Measurements from ENCODE around the gene LRRN2.
A peak's percentile ranks its signal among the peaks of the same experiment; 100 is the strongest.
"Not testable (repeated sequence)": the region's sequence is repeated elsewhere in the genome, so short reads cannot be mapped to it uniquely, and the experiment has no call there.

The LRRN2 gene

DNA sequence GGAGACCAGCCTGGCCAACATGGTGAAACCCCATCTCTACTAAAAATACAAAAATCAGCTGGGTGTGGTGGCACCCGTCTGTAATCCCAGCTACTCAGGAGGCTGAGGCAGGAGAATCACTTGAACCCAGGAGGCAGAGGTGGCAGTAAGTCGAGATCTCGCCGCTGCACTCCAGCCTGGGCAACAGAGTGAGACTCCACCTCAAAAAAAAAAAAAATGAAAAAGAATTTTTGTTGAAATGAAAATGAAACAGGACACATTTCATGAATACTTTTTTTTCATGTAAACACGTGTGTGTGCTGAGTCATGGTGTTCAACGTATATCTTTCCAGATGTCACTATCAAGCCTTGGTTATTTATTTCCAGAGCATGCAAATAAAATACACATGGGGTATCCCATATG is 5.8 kb upstream of the LRRN2 start:
- H3K36me3 ChIP-seq (ENCODE audit: control insufficient read depth, insufficient read depth, low read length); H3K9me3 ChIP-seq (ENCODE audit: control insufficient read depth, low read length); H3K4me3 ChIP-seq (ENCODE audit: extremely low read depth, insufficient read depth, low read length, poor library complexity, severe bottlenecking); H3K4me1 ChIP-seq (ENCODE audit: control insufficient read depth, insufficient read depth, low read length, poor library complexity, severe bottlenecking); H3K27ac ChIP-seq (ENCODE audit: low read depth, low read length, severe bottlenecking): not testable (repeated sequence)
- 100% methylated on average over 1 of the region's 6 CpGs; no CpG with 5 or more reads in 1 of the 2 experiments for WGBS, 2 experiments (ENCODE audit: insufficient coverage in 2 of 2)

DNA sequence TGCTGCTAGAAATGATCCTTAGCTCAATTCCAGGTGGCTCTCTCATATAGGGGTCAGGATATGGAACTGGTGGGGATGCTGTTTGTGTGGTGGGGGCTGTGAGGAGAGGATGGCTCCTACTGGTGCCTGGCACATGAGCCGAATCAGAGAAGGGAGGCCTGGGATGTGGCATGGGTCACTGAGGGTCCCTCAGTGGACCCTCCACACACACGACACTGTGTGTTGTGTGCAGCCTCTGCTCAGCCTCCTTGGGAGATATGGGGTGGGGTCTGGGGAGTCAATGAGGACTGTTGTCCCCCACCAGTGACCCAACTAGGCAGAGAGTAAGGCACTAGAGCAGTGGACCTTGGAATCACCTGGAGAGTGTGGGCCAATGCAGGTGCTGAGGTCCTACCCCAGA is 3.2 kb upstream of the LRRN2 start:
- Histone ChIP-seq H3K9me3 (ENCODE audit: control insufficient read depth, low read length) (no peaks in the 10 kb centered on the region), H3K4me1 (ENCODE audit: control insufficient read depth, insufficient read depth, low read length, poor library complexity, severe bottlenecking) (peaks cover 3% of the 10 kb centered on the region), H3K4me3 (ENCODE audit: extremely low read depth, insufficient read depth, low read length, poor library complexity, severe bottlenecking) (no peak overlapping the region), H3K36me3 (ENCODE audit: control insufficient read depth, insufficient read depth, low read length) (no peaks in the 10 kb centered on the region), H3K27ac (ENCODE audit: low read depth, low read length, severe bottlenecking) (no peak overlapping the region)
- WGBS, 2 experiments (ENCODE audit: insufficient coverage in 2 of 2), result 100% methylated on average over 1 of the region's 2 CpGs; no CpG with 5 or more reads in 1 of the 2 experiments

DNA sequence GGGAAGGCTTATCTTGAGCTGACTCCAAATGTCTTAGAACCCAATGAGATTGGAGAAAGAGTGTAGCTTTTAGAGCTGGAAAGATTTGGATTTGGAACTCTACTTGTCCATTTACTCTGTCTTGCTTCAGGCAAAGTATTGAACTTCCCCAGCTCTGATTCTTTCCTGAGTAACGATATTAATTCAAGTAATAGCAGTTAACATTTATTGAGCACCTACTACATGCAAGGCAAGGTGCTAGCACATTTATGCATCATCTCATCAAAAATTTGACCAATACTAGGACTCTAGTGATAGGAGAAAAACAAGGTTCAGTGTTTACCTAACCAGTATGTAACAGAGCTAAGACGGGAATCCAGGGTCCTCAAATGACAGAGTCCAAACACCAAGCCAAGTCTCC is 2.5 kb upstream of the LRRN2 start:
- H3K9me3 ChIP-seq (ENCODE audit: control insufficient read depth, low read length), result no peaks in the 10 kb centered on the region
- WGBS, 2 experiments (ENCODE audit: insufficient coverage in 2 of 2), result 100% methylated on average over 1 of the region's 2 CpGs; no CpG with 5 or more reads in 1 of the 2 experiments
- H3K27ac ChIP-seq (ENCODE audit: low read depth, low read length, severe bottlenecking), result no peak overlapping the region
- H3K4me3 ChIP-seq (ENCODE audit: extremely low read depth, insufficient read depth, low read length, poor library complexity, severe bottlenecking), result no peak overlapping the region
- no peaks in the 10 kb centered on the region for H3K36me3 ChIP-seq (ENCODE audit: control insufficient read depth, insufficient read depth, low read length)
- H3K4me1 ChIP-seq (ENCODE audit: control insufficient read depth, insufficient read depth, low read length, poor library complexity, severe bottlenecking), result peaks cover 3% of the 10 kb centered on the region

DNA sequence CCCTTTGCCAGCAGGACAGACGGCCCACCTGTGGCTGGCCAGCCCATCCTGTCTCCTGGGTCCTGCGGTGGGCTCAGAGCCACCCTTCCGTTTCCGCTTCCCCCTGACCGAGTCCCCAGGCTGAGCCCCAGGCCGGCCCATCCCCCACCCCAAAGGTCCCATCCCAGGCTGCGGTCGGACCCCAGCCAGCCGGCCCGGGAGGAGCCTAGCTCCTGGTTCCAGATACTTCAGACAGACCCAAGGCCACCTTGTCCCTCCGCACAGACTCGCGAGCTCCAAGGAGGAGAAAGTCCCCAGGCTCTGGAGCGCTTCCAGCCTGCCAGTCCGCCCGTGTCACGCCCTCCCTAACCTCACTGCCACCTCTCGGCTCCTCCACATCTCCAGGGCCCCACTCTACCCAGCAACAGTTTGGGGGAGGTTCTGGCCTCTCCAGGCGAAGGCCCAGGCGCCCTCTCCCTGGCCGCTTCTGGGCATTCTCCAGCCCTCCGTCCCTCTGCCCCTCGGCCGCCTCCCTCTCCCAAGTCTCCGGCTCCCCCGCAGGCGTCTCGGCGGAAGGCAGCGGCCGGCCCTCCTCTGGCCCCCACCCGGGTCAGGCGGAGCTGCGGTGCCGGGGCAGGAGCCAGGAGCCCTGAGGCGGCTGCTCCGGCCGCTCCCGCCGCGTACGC is 835 bp downstream of the LRRN2 start:
- 2% methylated on average over 17 to 35 of the region's 42 CpGs for WGBS, 2 experiments (ENCODE audit: insufficient coverage in 2 of 2)
- Histone ChIP-seq H3K9me3 (ENCODE audit: control insufficient read depth, low read length) (no peaks in the 10 kb centered on the region), H3K27ac (ENCODE audit: low read depth, low read length, severe bottlenecking) (no peak overlapping the region)

DNA sequence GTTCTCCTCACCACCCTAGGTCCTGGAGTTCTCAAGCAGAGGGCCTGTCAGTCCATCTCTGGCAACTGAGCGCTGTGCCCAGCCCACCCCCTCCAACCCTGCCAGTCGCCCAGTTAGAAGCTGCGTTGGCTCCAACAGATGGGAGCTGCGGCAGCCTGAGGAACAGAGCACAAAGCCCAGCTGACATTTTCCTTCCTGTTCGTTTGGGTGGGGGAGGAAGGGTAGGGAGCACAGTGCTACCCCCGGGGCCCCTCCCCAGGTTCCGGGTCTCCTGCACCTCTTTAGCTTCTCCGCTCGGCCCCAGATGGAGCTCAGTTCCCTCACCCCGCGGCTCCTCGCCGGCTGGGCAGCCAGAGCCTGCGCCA is 1.4 kb downstream of the LRRN2 start:
- Histone ChIP-seq H3K27ac (ENCODE audit: low read depth, low read length, severe bottlenecking) (no peak overlapping the region), H3K36me3 (ENCODE audit: control insufficient read depth, insufficient read depth, low read length) (no peaks in the 10 kb centered on the region), H3K4me3 (ENCODE audit: extremely low read depth, insufficient read depth, low read length, poor library complexity, severe bottlenecking) (peak overlapping the region; percentile 55), H3K4me1 (ENCODE audit: control insufficient read depth, insufficient read depth, low read length, poor library complexity, severe bottlenecking) (peaks cover 3% of the 10 kb centered on the region), H3K9me3 (ENCODE audit: control insufficient read depth, low read length) (no peaks in the 10 kb centered on the region)
- WGBS, 2 experiments (ENCODE audit: insufficient coverage in 2 of 2), result 19 to 24% methylated on average over 6 to 12 of the region's 14 CpGs

More for the DNA sequence above, 835 bp downstream of the LRRN2 start:
- Histone ChIP-seq H3K4me3 (ENCODE audit: extremely low read depth, insufficient read depth, low read length, poor library complexity, severe bottlenecking) (peak overlapping the region; percentile 55), H3K4me1 (ENCODE audit: control insufficient read depth, insufficient read depth, low read length, poor library complexity, severe bottlenecking) (peaks cover 3% of the 10 kb centered on the region), H3K36me3 (ENCODE audit: control insufficient read depth, insufficient read depth, low read length) (no peaks in the 10 kb centered on the region)

DNA sequence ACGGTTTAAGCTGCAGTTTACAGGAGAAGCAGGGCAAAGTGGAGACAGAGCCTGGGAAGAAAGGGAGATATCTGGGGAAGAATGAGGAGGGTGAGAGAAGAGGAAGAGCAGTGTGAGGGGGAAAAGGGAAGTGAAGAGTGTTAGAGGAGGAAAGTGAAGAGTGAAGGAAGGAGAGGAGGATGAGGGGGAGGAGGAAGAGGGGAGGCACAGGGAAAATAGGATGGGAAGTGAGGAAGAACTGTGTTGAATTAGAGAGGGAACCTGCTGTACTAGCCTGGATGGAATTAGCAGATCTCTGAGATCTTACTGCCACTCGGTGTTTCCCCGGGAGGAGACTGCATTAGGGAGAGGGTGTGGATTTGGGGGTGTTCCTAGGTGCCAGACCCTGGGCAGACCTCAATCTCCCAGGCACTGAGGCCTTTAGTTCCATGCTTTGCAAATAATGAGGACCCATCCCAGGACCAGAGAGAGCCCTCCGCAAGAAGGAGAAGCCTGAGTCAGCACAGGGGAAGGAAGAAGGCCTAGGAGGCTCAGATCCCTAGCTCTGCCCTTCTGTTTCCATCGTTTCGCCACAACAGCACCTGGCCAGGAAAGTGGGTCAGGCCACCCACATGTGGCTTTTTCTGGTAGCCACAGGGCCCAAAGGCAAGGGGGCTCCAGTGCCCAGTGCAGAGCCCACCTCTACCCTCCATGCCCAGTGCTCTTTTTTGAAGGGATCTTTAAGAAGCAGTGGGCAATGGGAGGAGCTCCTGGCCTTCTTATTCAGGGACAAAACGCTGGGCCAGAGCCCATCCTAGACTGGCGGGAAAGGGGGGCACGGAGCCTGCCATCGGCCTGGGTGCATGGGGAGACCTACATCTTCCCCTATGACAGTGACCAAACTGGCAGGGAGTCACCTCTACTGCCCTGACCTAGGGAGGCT is 2.0 kb downstream of the LRRN2 start:
- no peaks in the 10 kb centered on the region for H3K9me3 ChIP-seq (ENCODE audit: control insufficient read depth, low read length)
- H3K4me1 ChIP-seq (ENCODE audit: control insufficient read depth, insufficient read depth, low read length, poor library complexity, severe bottlenecking), result peaks cover 5% of the 10 kb centered on the region
- H3K27ac ChIP-seq (ENCODE audit: low read depth, low read length, severe bottlenecking), result no peak overlapping the region
- H3K36me3 ChIP-seq (ENCODE audit: control insufficient read depth, insufficient read depth, low read length), result no peaks in the 10 kb centered on the region
- 76 to 82% methylated on average over 6 to 10 of the region's 10 CpGs for WGBS, 2 experiments (ENCODE audit: insufficient coverage in 2 of 2)
- peak overlapping the region; percentile 55 for H3K4me3 ChIP-seq (ENCODE audit: extremely low read depth, insufficient read depth, low read length, poor library complexity, severe bottlenecking)

DNA sequence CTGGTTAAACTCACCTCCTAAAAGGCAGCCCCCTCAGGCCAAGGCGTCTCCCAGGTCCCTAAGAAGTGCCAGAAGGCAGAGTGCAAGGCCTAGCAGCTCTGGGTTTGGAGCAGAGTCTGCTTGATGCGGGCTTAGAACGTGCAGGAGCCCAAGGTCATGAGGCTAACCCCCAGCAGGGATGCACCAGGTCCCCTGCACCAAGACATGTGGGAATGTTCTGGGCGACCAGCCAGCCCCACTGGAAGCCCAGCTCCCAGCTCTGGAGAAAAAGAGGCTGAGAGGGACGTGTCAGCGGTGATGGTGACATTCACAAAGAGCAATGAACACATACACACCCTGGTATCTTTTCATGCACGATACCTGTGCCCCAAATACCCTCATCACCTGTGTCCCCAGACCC is 5.1 kb downstream of the LRRN2 start:
- H3K9me3 ChIP-seq (ENCODE audit: control insufficient read depth, low read length), result no peaks in the 10 kb centered on the region
- no peak overlapping the region for H3K27ac ChIP-seq (ENCODE audit: low read depth, low read length, severe bottlenecking)
- H3K4me1 ChIP-seq (ENCODE audit: control insufficient read depth, insufficient read depth, low read length, poor library complexity, severe bottlenecking), result peaks cover 5% of the 10 kb centered on the region
- H3K4me3 ChIP-seq (ENCODE audit: extremely low read depth, insufficient read depth, low read length, poor library complexity, severe bottlenecking), result no peak overlapping the region
- H3K36me3 ChIP-seq (ENCODE audit: control insufficient read depth, insufficient read depth, low read length), result no peaks in the 10 kb centered on the region
- 77 to 84% methylated on average over 4 to 7 of the region's 7 CpGs for WGBS, 2 experiments (ENCODE audit: insufficient coverage in 2 of 2)

DNA sequence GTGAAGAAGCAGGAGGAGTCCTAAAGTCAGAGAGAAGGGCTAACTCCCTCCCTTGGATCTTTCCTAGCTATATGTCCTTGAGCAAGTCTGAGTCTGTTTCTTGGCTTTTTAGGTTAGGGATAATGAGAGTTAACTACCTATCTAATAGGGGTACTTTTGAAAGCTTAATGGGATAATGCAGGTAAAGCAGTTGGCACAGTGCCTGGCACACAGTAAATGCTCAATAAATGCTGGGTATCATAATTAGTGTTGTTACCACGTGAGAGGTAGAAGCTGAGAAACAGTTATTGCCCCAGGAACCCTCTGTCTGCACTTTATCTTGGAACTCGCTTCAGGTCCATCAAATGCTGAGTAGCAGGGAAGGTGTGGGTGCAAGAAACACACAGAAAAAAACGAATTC is 5.5 kb downstream of the LRRN2 start:
- Histone ChIP-seq H3K36me3 (ENCODE audit: control insufficient read depth, insufficient read depth, low read length) (no peaks in the 10 kb centered on the region), H3K9me3 (ENCODE audit: control insufficient read depth, low read length) (no peaks in the 10 kb centered on the region), H3K4me1 (ENCODE audit: control insufficient read depth, insufficient read depth, low read length, poor library complexity, severe bottlenecking) (peaks cover 5% of the 10 kb centered on the region), H3K27ac (ENCODE audit: low read depth, low read length, severe bottlenecking) (no peak overlapping the region), H3K4me3 (ENCODE audit: extremely low read depth, insufficient read depth, low read length, poor library complexity, severe bottlenecking) (no peak overlapping the region)
- WGBS, 2 experiments (ENCODE audit: insufficient coverage in 2 of 2), result 79 to 100% methylated on average over 1 to 3 of the region's 3 CpGs

DNA sequence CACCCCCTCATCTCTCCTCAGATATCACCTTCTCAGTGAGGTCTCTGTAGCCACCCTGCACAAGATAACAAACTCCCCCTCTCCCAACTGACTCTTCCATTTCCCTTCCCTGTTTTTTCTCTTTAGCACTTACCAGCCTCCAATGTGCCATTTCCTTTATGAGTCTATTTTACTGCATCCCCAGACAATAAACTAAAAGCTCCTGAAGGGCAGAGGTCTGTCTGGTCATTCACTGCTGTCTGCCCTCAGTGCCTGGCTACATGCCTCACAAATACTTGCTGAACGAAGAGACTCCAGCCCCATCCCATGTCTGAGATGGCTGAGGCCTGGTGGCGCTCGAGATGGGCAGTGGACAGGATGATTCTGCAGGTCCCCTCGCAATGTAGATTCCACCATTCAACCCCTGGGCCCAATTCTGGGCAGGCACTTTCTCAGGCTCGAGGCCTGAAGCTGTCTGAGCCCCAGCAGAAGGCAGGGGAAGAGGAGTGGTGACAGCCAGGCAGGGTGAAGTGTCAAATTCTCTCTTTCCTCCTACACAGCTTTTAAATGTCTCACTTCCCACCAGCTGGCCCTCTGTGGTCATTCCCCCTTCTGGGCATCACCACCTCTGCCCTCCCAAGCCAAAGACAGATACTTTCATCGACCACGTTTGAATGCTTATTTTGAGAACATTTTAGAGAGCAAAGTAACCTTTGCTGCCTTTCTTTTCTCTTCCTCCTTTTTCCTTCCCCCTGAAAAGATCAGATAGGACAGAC is 6.6 kb downstream of the LRRN2 start:
- WGBS, 2 experiments (ENCODE audit: insufficient coverage in 2 of 2), result 98 to 100% methylated on average over 5 of the region's 7 CpGs
- Histone ChIP-seq H3K4me1 (ENCODE audit: control insufficient read depth, insufficient read depth, low read length, poor library complexity, severe bottlenecking) (peaks cover 2% of the 10 kb centered on the region), H3K4me3 (ENCODE audit: extremely low read depth, insufficient read depth, low read length, poor library complexity, severe bottlenecking) (no peak overlapping the region), H3K9me3 (ENCODE audit: control insufficient read depth, low read length) (no peaks in the 10 kb centered on the region), H3K27ac (ENCODE audit: low read depth, low read length, severe bottlenecking) (no peak overlapping the region), H3K36me3 (ENCODE audit: control insufficient read depth, insufficient read depth, low read length) (no peaks in the 10 kb centered on the region)

DNA sequence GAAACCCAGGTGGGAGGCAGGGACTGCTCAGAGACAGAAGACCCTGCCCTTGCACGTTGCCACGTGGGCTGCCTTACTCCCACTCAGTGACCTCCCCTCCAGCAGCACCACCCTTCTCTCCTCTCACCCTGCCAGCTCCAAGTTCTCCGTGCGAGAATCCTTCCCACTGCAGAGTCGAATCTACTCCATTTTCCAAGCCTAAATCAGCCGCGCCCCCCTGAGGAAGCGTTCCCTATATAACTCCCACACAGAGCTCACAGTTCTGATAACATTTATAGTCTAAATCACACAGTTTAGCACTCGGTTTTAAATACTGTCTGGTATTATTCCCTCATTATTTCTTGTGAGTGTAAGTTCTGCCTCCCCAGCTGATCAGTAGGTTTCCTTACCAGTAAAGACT is 7.7 kb downstream of the LRRN2 start:
- no peak overlapping the region for H3K4me3 ChIP-seq (ENCODE audit: extremely low read depth, insufficient read depth, low read length, poor library complexity, severe bottlenecking)
- H3K4me1 ChIP-seq (ENCODE audit: control insufficient read depth, insufficient read depth, low read length, poor library complexity, severe bottlenecking), result peaks cover 2% of the 10 kb centered on the region
- H3K9me3 ChIP-seq (ENCODE audit: control insufficient read depth, low read length), result no peaks in the 10 kb centered on the region
- H3K27ac ChIP-seq (ENCODE audit: low read depth, low read length, severe bottlenecking), result no peak overlapping the region
- no peaks in the 10 kb centered on the region for H3K36me3 ChIP-seq (ENCODE audit: control insufficient read depth, insufficient read depth, low read length)
- WGBS, 2 experiments (ENCODE audit: insufficient coverage in 2 of 2), result 80 to 93% methylated on average over 8 to 9 of the region's 9 CpGs
